NCI-H1694 treated with DMSO at 0.1 percent for 48 hours (cell line): Measurements from ENCODE around the gene SIVA1.
"Not testable (repeated sequence)": the region's sequence is repeated elsewhere in the genome, so short reads cannot be mapped to it uniquely, and the experiment has no call there.

ENCODE experiments used
- DNase-seq: peaks from one replicate; lab custom pipeline; 2025; lab: John Stamatoyannopoulos, UW

SIVA1 gene

GRCh38 chr14:104734991-104735779, 17.8 kb upstream of the SIVA1 start:
- no peak for DNase-seq

DNA sequence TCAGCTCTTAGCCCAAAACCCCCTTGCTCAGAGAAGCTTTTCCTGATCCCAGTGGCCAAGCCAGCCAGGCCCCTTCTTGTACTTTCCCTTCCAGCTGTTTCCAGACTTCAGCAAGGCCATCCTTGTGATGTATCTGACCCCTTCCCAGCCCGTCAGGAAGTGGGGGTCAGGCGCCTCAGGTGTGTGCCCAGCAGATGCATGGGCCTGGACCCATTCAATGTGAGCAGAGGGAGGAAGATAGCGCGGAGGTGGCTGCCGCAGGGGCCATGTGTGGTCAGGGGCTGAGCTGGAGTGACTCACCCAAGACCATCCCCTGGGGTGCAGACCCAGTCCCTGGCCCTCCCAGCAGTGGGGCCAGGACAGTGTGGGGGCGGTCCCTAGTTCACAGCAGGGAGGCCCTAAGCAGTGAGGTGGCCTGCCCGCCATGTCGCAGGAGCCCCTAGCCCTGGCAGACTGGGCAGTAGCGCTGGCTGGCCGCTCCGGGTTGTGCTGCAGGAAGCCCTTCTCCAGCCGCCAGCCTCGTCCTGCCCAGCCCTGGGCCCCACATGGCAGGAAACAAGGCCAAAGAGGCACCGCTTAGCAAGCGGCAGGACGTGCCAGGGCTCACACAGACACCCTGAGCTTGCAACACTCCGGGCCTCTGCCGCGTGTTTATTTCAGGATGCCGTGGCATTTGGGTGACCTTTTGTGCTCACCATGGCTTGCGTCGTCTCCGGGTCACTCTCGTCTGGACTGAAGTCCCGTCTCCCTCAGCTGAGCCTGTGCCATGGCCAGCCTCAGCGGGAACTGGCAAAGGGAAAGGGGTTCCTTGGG, 16.9 kb upstream of the SIVA1 start:
- DNase-seq, result no peak

GRCh38 chr14:104738375-104739019, 14.4 kb upstream of the SIVA1 start:
- no peak for DNase-seq

DNA sequence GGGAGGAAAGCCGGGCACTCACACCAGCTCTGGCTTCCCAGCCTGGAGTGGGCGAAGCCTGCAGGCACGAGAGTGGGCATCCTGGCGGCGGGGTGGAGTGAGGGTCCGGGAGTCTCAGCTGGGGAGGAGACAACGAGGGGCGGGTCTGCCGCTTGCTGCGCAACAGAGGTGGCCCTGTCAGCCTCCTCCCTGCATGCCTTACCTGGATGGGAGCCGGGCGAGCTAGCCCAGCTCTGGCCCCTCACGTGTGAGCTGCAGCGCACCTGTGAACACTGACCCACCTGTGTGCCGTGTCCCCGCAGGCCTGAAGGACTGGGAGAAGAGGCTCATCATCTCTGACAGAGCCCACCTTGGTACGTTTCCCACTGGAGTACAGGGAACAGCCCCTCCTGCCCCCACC, 13.9 kb upstream of the SIVA1 start:
- DNase-seq, result no peak

DNA sequence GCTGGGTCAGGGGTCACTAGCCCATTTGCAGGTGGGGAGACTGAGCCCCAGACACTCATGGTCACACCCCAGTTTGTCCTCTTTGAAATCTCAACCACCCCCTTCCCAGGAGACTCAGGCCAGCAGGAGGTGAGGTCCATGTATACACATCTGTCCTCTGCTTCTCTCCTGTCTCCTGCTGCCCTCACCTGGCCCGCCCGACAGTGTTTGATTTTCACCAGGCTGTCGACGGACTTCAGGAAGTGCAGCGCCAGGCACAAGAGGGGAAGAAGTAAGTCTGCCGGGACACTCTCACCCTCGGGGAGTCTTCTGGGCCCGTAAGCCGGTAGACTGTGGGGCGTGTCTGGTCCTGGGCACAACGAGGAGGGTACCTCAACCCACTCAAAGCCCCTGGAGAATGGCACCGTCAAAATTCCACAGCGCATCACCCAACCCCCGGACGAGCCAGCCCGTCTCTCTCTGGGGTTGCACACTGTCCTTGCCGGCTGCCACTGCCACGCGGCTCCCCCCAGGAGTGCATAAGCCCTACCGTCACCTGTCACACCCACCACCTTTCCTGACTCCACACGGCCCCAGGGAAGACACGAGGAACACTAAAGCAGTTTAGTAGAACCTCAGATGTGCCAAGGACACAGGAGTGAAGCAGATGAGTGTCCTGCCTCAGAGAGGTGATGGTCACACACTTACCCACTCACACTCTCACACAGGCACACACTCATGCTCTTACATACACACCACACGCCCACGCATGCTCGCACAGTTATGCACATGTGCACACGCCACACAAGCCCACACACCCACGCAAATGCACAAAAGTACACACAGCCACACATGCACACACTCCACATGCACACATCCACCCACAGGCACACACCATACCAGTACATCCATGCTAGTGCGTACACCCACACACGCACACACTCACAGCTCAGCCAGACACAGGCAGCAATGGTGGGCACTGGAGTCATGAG, 13.1 kb upstream of the SIVA1 start:
- DNase-seq, result no peak

GRCh38 chr14:104741108-104741802, 11.7 kb upstream of the SIVA1 start:
- DNase-seq, result no peak

DNA sequence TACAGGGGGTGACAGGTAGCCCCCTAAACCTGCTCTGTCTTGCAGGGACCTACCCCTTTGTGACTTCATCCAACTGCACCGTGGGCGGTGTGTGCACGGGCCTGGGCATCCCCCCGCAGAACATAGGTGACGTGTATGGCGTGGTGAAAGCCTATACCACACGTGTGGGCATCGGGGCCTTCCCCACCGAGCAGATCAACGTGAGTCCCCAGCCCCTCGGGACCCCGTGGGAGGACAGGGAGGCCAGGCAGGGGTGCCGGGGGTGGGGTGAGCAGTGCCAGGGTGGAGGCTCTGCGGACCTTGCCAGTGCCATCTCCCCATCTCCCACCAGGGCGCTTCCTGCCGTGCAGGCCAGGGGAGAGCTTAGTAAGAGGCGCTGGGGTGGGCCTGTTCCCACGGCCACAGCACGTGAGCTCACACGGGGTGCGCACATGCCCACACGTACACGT, 11.1 kb upstream of the SIVA1 start:
- DNase-seq, result no peak

GRCh38 chr14:104742586-104743455, 10.1 kb upstream of the SIVA1 start:
- DNase-seq, result no peak

DNA sequence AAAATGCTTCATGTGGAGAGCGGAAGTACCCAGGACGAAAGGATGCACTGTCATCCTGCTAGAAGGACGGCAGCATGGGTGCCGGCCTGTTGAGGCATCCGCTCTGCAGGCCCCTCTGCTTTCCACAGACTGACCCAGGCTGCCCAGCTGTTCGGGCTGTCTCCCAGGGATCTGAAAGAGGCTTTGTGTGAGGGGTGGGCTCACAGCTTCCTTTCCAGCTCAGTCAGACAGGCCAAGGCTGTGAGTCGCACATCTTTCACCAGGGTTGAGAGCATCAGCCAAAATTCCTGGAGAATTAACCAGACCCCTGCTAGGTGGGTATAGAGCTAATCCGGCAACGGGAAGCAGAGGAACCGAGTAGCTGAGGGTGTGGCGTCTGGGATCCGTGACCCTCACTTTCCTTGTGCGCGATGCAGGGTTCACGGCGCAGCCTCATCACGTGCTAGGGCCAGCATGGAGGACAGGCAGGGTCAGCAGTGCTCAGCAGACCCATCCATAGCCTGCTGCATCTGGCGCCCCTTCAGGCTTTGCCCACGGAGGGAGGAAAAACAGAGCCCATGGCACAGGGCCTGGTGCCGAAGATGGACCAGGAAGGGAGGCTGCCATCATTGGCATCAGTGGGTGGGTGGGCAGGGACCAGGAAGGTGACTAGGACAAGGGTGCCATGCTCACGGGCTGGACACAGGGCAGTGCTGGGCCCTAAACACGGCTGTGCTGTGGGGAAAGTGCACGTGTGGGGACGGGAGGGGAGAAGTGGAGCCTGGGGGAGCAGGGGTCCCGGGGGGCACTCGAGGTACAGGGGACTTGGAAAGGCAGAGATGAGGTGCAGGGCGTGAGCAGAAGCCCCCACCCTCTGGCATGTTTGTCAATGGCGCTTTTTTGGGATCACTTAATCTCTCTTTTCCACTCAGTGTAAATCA, 9.2 kb upstream of the SIVA1 start:
- DNase-seq, result no peak

- DNase-seq, result no peak
These were observed 8.5 kb upstream of the SIVA1 start for GRCh38 chr14:104744484-104744883.

DNA sequence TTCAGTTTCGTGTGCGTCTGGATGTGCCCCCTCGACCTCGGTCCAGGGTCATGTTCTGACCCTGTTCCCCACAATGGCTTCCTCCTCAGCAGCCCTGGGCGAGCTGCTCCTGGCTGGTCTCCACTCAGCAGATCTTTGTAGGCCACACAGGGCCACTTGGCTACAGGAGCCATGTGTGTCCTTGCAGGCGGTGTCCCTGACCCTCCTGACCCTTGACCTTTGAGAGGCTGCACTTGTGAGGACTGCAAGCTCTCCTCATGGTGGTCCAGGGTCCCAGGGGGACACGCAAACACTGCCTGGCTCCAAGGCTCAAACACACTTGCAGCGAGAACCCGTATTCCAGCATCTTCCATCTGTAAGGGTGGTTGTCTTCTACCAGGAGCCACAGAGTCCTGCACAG, 7.5 kb upstream of the SIVA1 start:
- no peak for DNase-seq

- no peak for DNase-seq
These were observed 6.8 kb upstream of the SIVA1 start for GRCh38 chr14:104746071-104746545.

DNA sequence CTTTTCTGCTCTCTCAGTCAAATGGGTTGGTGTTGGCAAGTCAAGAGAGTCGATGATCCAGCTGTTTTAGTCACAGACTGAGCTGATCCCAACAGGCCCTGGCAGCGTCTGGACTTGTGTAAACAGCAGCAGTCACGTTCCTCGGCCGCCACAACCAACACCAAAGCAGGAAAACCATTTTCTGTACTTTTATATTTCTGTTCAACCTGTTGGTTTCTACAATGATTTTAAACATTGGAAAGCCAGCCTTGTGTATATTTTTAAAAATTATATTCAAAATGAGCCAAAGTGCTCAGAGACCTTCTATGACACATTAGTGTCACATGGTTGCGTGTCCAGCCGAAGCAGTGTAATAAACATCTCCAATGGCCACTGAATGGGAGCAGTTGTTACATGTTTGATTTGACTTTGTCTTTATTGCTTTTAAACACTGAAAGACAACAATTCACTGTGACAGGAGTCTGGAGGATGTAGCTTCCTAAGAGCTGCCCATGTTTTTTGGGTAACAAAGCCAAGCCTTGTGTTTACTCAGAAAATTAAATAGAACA, 5.9 kb upstream of the SIVA1 start:
- DNase-seq, result peak; percentile 79

DNA sequence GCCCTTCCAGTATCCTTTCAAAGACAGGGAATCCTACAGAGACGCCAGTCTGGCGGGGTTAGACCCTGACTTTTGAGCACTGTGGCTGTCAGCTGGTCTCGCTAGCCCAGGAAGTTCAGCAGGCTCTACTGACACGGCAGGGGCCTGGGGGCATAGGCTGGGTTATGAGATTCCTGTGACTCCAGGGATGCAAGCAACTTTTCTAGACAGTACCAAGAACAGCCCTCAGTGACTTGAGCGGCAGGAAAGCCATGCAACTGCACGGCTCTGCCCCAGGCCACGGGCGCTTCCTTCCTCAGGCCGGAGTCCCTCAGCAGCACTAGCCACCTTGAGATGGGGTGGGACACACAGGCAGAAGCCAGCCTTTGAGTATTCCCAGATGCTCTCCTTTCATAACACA, 5.1 kb upstream of the SIVA1 start:
- DNase-seq, result no peak

- DNase-seq, result peak; percentile 97
These were observed 3.8 kb upstream of the SIVA1 start for GRCh38 chr14:104749111-104749649.

DNA sequence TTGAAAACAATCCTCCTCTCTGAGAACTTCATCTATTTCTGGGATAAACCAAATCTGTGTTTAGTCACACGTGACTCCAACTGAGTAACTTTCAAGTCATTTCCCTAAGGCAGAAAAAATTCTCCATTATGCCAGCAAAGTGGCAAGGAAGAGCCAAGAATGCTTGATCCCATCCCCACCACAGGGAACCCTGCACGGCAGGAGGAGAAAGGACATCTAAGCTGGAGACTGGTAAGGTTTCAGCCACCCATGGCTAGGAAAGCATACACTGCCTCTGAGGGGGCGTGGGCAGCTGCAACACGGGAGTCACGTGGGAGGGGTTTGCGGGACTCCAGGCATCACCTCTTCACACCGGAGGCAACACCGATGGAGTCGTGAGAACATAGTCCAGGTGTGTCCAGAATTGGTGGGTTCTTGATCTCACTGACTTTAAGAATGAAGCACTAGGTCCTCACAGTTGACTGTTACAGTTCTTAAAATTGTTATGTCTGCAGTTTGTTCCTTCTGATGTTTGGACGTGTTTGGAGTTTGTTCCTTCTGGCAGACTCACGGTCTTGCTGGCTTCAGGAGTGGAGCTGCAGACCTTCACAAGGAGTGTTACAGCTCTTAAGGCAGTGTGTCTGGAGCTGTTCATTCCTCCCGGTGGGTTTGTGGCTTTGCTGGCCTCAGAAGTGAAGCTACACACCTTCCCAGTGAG, 2.7 kb upstream of the SIVA1 start:
- DNase-seq, result no peak

GRCh38 chr14:104750753-104751057, 2.2 kb upstream of the SIVA1 start:
- DNase-seq, result not testable (repeated sequence)
